Measurements from ENCODE around the gene DIAPH3. TPM values are rescaled to one million over a fixed set of nuclear protein-coding genes. Genes with fewer than 3 reads are reported as not detected.

The DIAPH3 gene
- total RNA-seq, 3 donors from 2014 or later, result 2.1 to 4.0 (median 3.7) TPM

- H3K4me3 Mint-ChIP-seq, result no peak overlapping the region
- peaks cover 3% of the 10 kb centered on the region for H3K4me1 Mint-ChIP-seq (ENCODE audit: low read depth)
These were observed 489.1 kb downstream of the DIAPH3 start for GRCh38 chr13:59674616-59675015.

GRCh38 chr13:59673286-59673685, 490.4 kb downstream of the DIAPH3 start:
- DNase-seq (no peak), ATAC-seq (no peak)
- no peaks in the 10 kb centered on the region for H3K9me3 Mint-ChIP-seq
- H3K27me3 Mint-ChIP-seq (ENCODE audit: low read depth), result no peaks in the 10 kb centered on the region
- no peaks in the 10 kb centered on the region for H3K36me3 Mint-ChIP-seq (ENCODE audit: insufficient read depth)
- H3K4me1 Mint-ChIP-seq (ENCODE audit: low read depth), result peaks cover 3% of the 10 kb centered on the region
- H3K4me3 Mint-ChIP-seq, result no peak overlapping the region

More at GRCh38 chr13:59674616-59675015, 489.1 kb downstream of the DIAPH3 start:
- no peak for DNase-seq
- Mint-ChIP-seq H3K9me3 (no peaks in the 10 kb centered on the region), H3K27me3 (ENCODE audit: low read depth) (no peaks in the 10 kb centered on the region), H3K36me3 (ENCODE audit: insufficient read depth) (no peaks in the 10 kb centered on the region)
- ATAC-seq, result no peak

DNA sequence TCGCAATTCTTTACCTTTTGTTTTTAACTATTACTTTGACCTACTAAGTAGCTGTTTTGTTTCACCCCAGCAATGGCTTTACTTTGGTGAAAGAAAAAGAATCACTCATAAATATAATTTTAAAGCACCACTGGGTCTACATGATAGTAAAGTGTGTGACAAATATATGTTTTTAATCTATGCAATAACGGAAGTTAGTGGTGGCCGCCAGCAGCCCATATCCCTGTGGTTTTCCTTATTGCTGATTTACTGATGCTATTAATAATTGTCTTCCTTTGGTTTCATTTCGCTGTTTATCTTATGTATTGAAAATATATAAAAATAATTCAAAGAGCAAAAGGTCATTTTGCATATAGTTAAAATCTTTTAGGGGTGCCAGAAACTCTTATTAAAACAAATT, 491.3 kb downstream of the DIAPH3 start:
- H3K4me1 Mint-ChIP-seq (ENCODE audit: low read depth), result peaks cover 3% of the 10 kb centered on the region
- ATAC-seq, result no peak
- no peaks in the 10 kb centered on the region for H3K9me3 Mint-ChIP-seq
- H3K4me3 Mint-ChIP-seq, result no peak overlapping the region
- no peaks in the 10 kb centered on the region for H3K36me3 Mint-ChIP-seq (ENCODE audit: insufficient read depth)
- no peak for DNase-seq
- H3K27me3 Mint-ChIP-seq (ENCODE audit: low read depth), result no peaks in the 10 kb centered on the region

GRCh38 chr13:59671881-59672280, 491.8 kb downstream of the DIAPH3 start:
- no peaks in the 10 kb centered on the region for H3K36me3 Mint-ChIP-seq (ENCODE audit: insufficient read depth)
- H3K27me3 Mint-ChIP-seq (ENCODE audit: low read depth), result no peaks in the 10 kb centered on the region
- DNase-seq (no peak), ATAC-seq (no peak)
- H3K4me3 Mint-ChIP-seq, result no peak overlapping the region
- no peaks in the 10 kb centered on the region for H3K9me3 Mint-ChIP-seq
- H3K4me1 Mint-ChIP-seq (ENCODE audit: low read depth), result peaks cover 3% of the 10 kb centered on the region

DNA sequence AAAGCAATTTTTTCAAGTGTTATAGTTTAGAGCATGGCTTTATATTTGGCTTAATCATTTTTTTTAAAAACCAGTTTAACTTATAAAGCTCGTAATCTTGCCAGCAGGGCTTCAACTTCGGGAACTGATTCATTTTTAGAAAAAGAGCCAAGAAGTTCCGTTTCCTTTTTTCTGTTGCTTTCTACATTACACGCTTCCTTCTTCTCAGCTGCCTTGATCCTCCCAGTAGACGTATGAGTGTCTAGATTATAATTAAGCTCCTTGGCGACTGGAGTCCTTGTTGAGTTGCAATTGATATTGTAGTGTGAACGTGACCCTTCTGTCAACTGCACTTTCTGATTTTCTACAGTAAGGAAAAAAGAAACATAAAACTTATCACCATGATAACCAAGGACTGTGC, 497.2 kb downstream of the DIAPH3 start:
- DNase-seq (no peak), ATAC-seq (no peak)
- Mint-ChIP-seq H3K9me3 (no peaks in the 10 kb centered on the region), H3K4me1 (ENCODE audit: low read depth) (peaks cover 2% of the 10 kb centered on the region), H3K4me3 (no peak overlapping the region), H3K36me3 (ENCODE audit: insufficient read depth) (no peaks in the 10 kb centered on the region), H3K27me3 (ENCODE audit: low read depth) (no peaks in the 10 kb centered on the region)

DNA sequence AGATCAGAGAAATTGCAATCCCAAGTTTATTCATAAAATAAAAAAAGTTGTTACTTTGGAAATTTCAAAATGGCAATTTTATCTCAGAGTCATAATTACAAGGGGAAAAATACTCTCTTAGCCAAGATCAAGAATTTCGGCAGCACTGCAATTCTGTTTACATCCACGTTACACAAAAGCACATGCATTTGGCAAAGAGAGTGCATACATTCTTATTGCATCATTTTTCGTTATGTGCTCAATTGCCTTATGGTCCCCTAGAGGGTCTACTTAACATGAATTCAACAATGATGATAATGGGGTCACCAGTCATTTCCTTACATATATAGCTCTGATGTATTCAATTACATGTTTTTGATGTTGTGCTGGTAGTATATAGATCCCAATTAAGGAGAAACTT, 498.0 kb downstream of the DIAPH3 start:
- Mint-ChIP-seq H3K9me3 (no peaks in the 10 kb centered on the region), H3K36me3 (ENCODE audit: insufficient read depth) (no peaks in the 10 kb centered on the region), H3K4me1 (ENCODE audit: low read depth) (peaks cover 2% of the 10 kb centered on the region), H3K4me3 (no peak overlapping the region), H3K27me3 (ENCODE audit: low read depth) (no peaks in the 10 kb centered on the region)
- no peak for ATAC-seq
- no peak for DNase-seq

DNA sequence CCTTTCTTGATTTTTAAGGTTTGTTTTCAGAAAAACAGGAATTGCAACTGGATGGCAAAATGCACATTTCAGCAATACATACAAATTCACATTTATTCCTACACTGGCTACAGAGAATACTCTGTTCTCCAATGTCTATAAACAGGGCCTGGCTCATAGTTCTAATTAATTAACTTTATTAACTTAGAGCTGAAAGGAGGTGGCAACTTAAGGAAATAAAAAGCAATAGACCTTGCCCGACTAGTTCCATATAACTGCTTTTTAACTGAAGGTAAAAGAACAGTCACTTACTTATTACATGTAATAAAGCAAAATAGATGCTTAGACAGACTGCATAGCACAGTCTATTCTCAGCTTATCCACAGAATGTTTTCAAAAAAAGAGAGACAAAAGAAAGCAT, 498.5 kb downstream of the DIAPH3 start:
- Mint-ChIP-seq H3K9me3 (no peaks in the 10 kb centered on the region), H3K4me1 (ENCODE audit: low read depth) (peaks cover 2% of the 10 kb centered on the region), H3K4me3 (no peak overlapping the region), H3K36me3 (ENCODE audit: insufficient read depth) (no peaks in the 10 kb centered on the region), H3K27me3 (ENCODE audit: low read depth) (no peaks in the 10 kb centered on the region)
- ATAC-seq (no peak), DNase-seq (no peak)

GRCh38 chr13:59664586-59664985, 499.1 kb downstream of the DIAPH3 start:
- Mint-ChIP-seq H3K27me3 (ENCODE audit: low read depth) (no peaks in the 10 kb centered on the region), H3K36me3 (ENCODE audit: insufficient read depth) (no peaks in the 10 kb centered on the region), H3K4me3 (no peak overlapping the region), H3K9me3 (no peaks in the 10 kb centered on the region), H3K4me1 (ENCODE audit: low read depth) (peaks cover 2% of the 10 kb centered on the region)
- no peak for DNase-seq
- ATAC-seq, result no peak

DNA sequence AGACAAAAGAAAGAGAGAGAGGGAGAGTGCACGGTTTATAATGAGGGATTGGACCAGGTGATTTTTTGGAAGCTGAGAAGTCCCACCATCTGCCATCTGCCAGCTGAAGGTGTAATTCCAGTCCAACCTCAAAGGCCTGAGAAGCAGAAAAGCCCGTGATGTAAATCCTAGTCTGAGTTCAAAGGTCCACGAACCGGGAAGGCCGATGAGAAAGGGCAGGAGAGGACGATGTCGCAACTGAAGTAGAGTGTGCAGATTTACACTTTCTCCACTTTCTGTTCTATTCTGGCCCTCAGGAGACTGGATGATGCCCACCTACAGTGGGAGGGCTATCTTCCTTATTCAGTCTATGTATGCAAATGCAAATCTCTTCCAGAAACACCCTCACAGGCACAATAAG, 500.0 kb downstream of the DIAPH3 start:
- no peak for DNase-seq
- Mint-ChIP-seq H3K4me1 (ENCODE audit: low read depth) (peaks cover 2% of the 10 kb centered on the region), H3K4me3 (no peak overlapping the region), H3K9me3 (no peaks in the 10 kb centered on the region), H3K36me3 (ENCODE audit: insufficient read depth) (no peaks in the 10 kb centered on the region), H3K27me3 (ENCODE audit: low read depth) (peaks cover 1% of the 10 kb centered on the region)
- no peak for ATAC-seq

DNA sequence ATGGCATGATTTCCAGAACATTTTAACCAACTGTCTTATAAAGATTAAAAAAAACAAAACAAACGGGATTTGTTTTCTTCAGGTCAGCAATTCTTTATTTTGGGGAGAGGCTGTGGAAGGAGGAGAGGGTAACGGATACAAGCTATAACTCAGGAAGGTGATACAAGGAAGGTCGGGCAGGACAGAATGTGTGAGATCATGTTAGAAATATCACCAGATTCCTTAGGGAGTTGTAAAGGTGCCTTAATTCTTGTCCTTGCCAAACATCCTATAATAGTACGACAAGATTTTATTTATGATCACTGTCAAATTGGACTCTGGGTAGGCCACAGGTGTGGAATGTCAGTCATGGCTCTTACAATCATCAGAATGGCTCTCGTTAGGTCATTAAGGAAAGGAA, 503.1 kb downstream of the DIAPH3 start:
- Mint-ChIP-seq H3K4me3 (no peak overlapping the region), H3K27me3 (ENCODE audit: low read depth) (peaks cover 2% of the 10 kb centered on the region)
- no peak for ATAC-seq

DNA sequence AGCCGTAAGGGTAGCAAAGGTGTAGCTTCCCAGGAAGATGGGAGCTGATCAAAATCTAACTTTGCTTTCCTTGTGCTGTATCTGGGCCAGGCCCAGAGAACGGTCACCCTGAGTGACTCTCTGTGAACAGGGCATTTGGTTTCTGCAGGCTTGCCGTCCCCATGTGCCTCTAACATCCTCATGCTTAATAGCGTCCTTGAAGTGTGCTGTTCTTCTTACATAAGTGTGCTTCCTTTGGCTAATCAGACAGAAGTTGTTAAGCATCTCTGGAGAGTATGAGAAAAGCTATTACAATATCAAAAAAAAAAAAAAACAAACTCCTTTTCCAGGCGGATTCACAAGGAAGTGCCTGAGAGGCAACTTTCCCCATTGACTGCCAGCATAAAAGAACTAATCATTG, 503.7 kb downstream of the DIAPH3 start:
- ATAC-seq (no peak), DNase-seq (no peak)
- no peaks in the 10 kb centered on the region for H3K4me1 Mint-ChIP-seq (ENCODE audit: low read depth)
- H3K9me3 Mint-ChIP-seq, result no peaks in the 10 kb centered on the region
- no peaks in the 10 kb centered on the region for H3K36me3 Mint-ChIP-seq (ENCODE audit: insufficient read depth)
- peaks cover 2% of the 10 kb centered on the region for H3K27me3 Mint-ChIP-seq (ENCODE audit: low read depth)
- no peak overlapping the region for H3K4me3 Mint-ChIP-seq

More for the DNA sequence above, 503.1 kb downstream of the DIAPH3 start:
- no peak for DNase-seq
- Mint-ChIP-seq H3K4me1 (ENCODE audit: low read depth) (no peaks in the 10 kb centered on the region), H3K9me3 (no peaks in the 10 kb centered on the region), H3K36me3 (ENCODE audit: insufficient read depth) (no peaks in the 10 kb centered on the region)

GRCh38 chr13:59658738-59659330, 504.9 kb downstream of the DIAPH3 start:
- no peak overlapping the region for H3K4me3 Mint-ChIP-seq
- no peaks in the 10 kb centered on the region for H3K9me3 Mint-ChIP-seq
- ATAC-seq (no peak), DNase-seq (no peak)
- H3K4me1 Mint-ChIP-seq (ENCODE audit: low read depth), result no peaks in the 10 kb centered on the region
- H3K27me3 Mint-ChIP-seq (ENCODE audit: low read depth), result peaks cover 2% of the 10 kb centered on the region
- no peaks in the 10 kb centered on the region for H3K36me3 Mint-ChIP-seq (ENCODE audit: insufficient read depth)

GRCh38 chr13:59658027-59658737, 505.5 kb downstream of the DIAPH3 start:
- DNase-seq, result no peak
- no peaks in the 10 kb centered on the region for H3K4me1 Mint-ChIP-seq (ENCODE audit: low read depth)
- no peaks in the 10 kb centered on the region for H3K9me3 Mint-ChIP-seq
- ATAC-seq, result no peak
- H3K27me3 Mint-ChIP-seq (ENCODE audit: low read depth), result peaks cover 2% of the 10 kb centered on the region
- H3K36me3 Mint-ChIP-seq (ENCODE audit: insufficient read depth), result no peaks in the 10 kb centered on the region
- H3K4me3 Mint-ChIP-seq, result no peak overlapping the region

- Mint-ChIP-seq H3K27me3 (ENCODE audit: low read depth) (peaks cover 2% of the 10 kb centered on the region), H3K36me3 (ENCODE audit: insufficient read depth) (no peaks in the 10 kb centered on the region), H3K4me1 (ENCODE audit: low read depth) (no peaks in the 10 kb centered on the region), H3K9me3 (no peaks in the 10 kb centered on the region), H3K4me3 (no peak overlapping the region)
- ATAC-seq (no peak), DNase-seq (no peak)
These were observed 509.8 kb downstream of the DIAPH3 start for GRCh38 chr13:59653916-59654315.

DNA sequence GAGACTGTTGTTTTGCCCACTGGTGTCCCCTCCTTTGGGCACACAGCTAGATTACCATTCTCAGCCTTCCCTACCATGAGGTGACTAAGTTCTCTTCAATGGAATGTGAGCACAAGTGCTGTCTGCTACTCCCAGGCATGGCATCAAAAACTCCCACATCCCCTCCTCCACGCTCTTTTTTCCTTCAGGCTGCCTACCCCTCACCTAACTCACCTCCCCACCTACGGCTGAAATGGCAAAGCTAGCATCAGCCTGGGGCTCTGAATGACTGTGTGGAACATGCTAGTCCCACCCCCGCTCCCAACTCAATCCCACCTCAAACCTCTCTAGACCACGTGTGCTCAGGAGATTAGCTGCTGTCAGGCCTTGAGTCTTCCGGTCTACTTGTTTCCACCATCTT, 512.2 kb downstream of the DIAPH3 start:
- Mint-ChIP-seq H3K4me1 (ENCODE audit: low read depth) (no peaks in the 10 kb centered on the region), H3K9me3 (no peaks in the 10 kb centered on the region), H3K4me3 (no peak overlapping the region), H3K36me3 (ENCODE audit: insufficient read depth) (no peaks in the 10 kb centered on the region), H3K27me3 (ENCODE audit: low read depth) (no peaks in the 10 kb centered on the region)
- ATAC-seq (no peak), DNase-seq (no peak)
